DMS53 treated with DMSO at 0.1 percent for 48 hours (cell line): ENCODE results near the gene SAMD4A.

Source experiments
- DNase-seq: peaks from one replicate; lab custom pipeline; 2025; ENCODE audit not compliant: unreplicated experiment; lab: John Stamatoyannopoulos, UW

Gene SAMD4A, protein sequence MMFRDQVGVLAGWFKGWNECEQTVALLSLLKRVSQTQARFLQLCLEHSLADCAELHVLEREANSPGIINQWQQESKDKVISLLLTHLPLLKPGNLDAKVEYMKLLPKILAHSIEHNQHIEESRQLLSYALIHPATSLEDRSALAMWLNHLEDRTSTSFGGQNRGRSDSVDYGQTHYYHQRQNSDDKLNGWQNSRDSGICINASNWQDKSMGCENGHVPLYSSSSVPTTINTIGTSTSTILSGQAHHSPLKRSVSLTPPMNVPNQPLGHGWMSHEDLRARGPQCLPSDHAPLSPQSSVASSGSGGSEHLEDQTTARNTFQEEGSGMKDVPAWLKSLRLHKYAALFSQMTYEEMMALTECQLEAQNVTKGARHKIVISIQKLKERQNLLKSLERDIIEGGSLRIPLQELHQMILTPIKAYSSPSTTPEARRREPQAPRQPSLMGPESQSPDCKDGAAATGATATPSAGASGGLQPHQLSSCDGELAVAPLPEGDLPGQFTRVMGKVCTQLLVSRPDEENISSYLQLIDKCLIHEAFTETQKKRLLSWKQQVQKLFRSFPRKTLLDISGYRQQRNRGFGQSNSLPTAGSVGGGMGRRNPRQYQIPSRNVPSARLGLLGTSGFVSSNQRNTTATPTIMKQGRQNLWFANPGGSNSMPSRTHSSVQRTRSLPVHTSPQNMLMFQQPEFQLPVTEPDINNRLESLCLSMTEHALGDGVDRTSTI

DNA sequence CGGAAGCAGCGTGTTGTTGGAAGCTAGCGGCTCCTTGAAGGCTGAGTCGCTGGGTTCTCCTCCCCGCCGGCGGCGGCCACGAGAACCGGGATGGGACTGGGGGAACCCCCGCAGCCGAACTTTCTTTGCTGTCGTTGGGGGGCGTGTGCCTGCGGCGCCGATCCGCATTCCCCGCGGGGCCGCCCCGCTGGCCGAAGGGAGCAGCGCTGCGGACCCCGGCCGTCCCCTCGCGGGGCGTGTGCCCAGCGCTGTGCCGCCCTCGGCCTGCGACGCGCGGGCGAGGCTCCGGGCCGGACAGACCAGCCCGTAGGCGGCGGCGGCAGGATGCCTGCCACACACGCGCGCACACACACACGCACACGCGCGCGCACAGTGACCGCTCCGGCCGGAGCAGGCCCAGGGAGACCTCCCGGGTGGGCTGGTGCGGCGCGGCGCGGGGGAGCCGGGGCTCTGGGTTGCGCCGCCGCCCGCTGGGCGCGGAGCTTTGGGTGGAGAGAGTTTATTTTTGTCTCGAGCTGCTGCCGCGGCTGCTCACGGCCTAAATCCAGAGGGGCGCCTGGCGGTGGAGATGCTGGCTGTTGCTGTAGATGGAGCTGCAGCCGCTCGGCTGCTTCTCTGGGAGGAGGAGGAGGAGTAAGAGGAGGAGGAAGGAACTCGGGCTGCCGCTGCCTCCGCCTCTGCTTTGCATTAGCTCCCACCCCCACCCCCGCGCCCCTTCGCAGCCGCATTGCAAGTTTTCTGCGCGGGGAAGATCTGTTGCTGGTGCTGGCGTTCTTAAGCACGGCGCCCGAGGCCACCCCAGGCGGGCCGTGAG lies at the start of gene SAMD4A:
SAMD4A (plus strand) TSS at position 719 of the 814 bp plus-strand sequence. CDS start 789 bp downstream, outside the sequence.
- peak; percentile 48 for DNase-seq

DNA sequence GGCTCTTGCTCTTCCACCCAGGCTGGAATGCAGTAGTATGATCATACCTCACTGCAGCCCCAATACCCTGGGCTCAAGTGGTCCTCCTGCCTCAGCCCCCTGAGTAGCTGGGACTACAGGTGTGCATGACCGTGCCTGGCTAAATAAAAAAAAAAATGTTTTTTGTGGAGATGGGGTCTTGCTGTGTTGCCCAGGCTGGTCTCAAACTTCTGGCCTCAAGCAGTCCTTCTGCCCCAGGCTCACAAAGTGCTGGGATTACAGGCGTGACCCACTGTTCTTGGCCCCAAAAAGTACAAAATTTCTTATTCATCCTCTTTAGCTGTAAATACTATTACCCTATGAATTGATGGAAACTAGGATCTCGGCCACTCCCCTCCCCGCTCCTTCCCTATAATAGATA lies 42.5 kb upstream of the SAMD4A start:
- DNase-seq: no peak

DNA sequence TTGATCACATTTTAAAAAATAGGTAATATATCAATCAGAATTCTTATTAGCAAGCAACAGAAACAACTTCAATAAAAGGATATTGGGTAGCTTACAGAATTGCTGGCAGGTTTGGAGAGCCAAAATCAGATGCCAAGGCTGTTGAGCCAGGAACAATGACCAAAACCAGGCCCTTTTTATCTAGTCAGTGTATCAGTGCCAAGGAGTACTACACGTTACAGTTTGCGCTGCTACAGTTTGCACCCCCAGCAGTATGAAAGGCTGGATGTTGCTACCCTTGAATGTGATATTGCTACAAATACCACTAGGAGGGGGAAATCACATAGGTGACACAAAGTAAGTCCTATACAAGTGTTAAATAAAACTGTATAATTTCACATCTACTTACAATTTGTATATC lies 38.0 kb upstream of the SAMD4A start:
- DNase-seq: no peak

DNA sequence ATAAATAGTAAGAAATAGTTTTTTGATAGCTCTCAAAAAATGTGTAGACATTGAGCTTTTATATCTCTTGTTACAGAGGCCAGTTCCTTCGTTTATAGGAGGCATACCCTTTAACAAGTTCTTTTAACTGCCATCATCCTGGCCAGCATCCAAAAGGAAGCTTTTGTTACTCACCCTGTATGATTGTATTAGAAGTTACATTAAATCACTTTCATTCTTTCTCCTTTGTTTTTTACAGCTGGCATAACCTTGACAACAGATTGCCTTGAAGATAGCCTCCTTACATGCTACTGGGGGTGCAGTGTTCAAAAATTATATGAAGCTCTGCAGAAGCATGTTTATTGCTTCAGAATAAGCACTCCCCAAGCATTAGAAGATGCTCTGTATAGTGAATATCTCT lies 37.1 kb upstream of the SAMD4A start:
- DNase-seq: no peak

DNA sequence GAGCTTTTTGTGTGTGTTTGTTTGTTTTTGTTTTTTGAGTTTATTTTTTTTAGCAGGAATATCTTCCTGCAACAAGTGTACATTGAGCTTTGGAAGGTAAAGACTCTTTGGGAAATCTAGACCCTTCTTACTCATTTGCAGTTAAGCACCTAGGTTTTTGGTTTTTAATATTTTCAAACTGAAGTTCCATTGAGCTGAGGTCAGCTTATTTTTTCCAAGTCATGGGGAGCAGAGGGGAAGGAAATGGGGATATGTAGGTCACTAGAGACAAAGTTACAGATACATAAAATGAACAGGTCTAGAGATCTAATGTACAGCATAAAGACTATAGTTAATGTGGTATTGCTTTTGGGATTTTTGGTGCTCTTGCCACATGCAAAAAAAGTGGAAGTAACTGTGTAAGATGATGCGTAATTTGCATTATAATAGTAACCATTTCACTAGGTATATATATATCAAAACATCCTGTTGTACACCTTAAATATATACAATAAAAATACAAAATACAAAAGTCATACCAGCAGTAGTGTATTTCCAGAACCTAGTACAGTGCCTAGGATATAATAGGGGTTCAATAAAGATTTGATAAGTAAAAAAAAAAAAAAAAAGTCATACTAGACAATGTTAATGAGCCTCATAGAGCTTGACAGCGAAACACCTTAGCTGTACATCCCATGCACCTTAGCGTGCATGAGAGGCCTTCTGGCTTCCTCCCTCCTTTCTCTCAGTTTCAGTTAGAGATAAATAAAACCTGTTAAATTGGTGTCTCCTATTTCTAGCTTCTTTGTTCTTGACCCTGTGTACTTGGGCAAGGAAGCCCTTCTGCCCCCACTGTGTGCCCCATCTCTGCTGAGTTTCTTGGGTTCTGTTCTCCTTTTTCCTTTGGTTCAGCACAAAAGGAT lies 34.6 kb upstream of the SAMD4A start:
- DNase-seq: no peak

DNA sequence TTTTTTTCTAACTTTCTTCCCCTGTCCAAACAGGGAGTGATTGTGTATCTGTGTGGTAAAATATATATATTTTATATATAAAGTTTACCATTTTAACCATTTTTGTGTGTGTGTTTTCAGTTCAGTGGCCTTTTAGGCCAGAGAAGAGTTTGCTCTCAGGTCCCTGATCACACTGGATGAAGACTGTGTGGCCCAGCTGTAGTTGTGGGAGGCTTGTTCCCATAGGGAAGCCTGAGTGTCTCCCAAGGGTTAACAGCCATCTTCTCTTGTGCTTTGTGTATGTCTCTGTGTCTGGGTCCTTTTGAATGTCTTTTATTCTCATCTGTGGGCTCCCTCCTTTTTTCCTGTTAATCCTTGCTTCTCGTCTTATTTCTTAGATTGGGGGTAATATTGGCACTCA lies 33.8 kb upstream of the SAMD4A start:
- DNase-seq: no peak

DNA sequence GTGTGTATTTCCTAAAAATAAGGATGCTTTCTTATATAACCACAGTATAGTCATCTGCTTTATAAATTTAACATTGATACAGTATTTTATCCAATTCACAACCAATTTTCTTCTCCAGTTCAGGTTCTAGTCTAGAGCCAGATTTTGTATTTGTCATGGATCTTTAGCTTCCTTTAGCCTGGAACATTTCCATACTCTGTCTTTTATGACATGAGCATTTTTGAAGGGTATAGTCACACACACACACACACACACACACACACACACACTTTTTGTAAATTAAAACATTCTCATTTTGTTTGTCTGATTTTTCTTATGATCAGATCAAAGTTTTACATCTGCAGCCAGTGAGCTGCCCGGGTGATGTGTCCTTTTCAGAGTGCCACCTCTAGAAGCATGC lies 31.8 kb upstream of the SAMD4A start:
- DNase-seq: no peak

DNA sequence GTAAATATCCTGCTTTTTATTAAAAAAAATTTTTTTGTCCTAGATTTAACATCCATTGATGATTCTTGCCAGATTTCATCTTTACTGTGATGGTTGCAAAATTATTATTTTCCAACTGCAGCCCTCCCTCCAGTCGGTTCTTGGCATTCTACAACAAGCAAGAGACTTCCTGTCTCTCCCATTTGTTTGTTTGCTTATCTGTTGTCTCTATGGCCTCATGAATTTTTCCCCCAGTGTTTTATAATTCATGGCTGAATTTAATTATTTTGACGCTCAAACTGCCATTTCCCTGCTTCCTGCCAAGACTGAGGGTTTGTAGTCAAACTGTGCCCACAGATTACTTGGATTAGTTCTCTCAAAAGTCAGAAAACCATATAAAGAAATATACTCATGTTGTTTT lies 31.3 kb upstream of the SAMD4A start:
- DNase-seq: no peak

DNA sequence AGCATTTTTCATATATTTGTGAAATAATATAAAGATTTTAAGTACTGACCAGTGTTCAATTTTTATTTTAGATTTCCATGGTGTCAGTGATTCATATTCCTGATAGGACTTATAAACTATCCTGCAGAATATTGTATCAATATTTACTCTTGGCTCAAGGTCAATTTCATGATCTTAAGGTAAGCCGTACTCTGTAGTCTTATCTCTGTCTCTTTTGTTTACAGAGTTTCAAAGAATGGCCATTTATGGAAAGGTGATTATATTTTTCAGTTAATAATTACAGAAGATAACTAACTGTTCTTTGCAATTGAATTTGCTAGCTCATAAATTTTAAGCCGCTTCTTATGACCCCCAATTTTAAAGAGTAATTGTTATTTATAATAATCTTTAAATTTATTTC lies 29.3 kb upstream of the SAMD4A start:
- DNase-seq: peak; percentile 38

DNA sequence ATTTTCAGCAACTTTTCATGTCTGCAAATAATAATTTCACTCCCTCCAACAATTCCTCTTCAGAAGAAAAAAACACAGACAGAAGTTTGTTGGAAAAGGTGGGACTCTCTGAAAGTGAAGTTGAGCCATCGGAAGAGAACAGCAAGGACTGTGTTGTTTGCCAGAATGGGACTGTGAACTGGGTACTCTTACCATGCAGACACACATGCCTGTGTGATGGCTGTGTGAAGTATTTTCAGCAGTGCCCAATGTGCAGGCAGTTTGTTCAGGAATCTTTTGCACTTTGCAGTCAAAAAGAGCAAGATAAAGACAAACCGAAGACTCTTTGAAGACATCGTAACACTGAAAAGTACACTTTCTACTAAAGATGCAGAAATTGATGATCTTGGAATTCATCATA lies 28.9 kb upstream of the SAMD4A start:
- no peak for DNase-seq

DNA sequence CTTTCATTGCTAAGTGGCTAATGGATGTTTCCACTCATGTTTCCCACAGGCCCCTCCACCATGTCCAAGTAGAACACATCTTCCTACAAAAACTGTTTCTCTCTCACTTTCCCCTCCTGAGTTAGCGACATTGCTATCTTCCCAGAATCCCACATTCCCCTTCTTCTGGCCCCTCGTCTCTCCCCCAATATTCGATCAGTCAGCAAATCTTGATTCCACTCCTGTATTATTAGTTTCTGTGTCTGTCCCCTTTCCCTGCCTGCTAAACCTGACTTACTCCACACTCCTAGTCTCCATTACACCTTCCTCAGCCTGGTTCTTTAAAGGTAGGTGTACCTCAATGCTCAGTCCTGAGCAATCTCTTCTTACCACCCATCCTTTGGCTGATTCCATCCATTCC lies 19.3 kb upstream of the SAMD4A start:
- DNase-seq: no peak

DNA sequence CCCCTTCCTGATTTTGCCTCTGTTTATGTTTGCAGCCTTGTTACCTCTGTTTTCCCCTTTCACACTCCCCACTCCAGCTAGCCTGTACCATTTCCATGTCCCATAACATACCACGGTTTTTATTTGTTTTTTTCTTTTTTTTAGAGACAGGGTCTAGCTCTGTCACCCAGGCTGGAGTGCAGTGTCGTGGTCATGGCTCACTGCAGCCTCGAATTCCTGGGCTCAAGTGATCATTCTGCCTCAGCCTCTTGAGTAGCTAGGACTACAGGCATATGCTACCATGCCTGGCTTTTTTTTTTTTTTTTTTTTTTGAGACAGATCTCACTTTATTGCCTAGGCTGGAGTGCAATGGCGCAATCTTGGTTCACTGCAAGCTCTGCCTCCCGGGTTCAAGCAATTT lies 18.4 kb upstream of the SAMD4A start:
- no peak for DNase-seq

DNA sequence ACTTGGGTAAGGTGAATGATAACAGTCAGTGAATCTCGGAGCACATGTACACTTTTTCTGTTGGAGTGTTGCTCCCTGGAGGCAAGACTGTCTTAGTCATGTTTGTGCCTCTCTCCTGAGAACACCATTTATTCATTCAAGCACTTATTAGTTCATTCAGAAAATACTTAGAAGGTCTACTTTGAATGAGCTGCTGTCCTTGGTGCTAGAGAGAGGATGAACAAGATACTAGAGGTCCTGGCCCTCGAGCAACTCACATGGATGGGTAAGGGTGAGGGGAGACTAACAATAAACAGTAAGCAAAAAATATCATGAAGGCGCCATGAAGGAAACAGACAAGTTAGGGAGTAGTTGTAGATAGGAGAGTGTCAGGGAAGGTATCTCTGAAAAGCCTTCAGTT lies 17.1 kb upstream of the SAMD4A start:
- DNase-seq: no peak

DNA sequence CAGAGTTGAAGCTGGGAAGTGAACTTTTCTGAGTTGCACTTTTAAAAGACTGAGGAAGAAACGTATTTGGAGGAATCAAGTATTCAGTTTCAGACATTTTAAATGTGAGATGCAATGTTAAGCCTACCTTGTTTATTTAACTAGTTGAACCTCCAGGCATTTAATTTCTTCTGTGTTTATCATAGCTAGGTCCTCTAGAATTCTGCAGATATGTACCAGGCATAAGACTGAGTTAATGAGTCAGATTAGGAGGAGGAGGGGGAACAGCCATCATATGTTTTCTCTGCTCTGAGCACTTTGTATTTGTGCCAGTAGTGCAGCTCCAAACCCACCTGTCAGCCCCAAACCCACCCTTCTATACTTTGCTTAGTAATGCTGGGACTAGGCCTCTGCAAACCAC lies 16.4 kb upstream of the SAMD4A start:
- DNase-seq: no peak

DNA sequence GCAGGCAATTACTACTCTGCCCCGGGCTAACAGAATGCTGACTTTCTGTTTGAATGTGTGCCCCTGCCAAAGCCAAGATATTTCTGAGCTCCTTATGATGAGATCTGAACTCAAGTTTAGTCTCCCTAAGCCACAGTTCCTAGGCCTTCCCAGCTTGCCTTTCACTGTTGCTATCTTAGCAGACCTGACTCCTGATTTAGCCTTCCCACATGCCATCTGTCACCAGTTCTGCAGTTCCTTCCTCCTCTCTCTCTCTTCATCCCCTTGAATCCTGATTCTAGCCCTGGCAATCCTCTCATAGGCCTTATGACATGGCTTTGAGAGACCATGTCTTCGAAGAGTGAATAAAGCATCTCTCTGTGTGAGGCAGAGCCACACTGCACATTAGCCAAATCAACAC lies 12.5 kb upstream of the SAMD4A start:
- no peak for DNase-seq

DNA sequence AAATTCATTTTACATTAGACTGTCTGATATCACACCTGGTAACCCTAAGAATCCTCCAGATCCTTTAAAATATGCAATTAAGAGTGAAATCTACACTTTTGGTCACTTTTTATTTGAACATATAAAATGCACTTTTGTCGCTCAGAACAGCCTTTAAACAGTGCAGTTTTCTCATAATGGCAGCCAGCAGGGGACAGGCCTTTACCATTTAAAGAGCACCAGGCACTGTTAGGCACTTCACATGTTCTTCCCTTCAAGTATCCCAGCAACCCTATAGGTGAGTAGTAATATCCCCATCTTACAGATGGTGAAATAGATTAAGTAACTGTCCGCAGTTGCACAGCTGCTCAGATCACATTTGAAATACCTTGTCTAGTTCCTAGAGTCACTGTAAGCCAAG lies 11.3 kb upstream of the SAMD4A start:
- no peak for DNase-seq

DNA sequence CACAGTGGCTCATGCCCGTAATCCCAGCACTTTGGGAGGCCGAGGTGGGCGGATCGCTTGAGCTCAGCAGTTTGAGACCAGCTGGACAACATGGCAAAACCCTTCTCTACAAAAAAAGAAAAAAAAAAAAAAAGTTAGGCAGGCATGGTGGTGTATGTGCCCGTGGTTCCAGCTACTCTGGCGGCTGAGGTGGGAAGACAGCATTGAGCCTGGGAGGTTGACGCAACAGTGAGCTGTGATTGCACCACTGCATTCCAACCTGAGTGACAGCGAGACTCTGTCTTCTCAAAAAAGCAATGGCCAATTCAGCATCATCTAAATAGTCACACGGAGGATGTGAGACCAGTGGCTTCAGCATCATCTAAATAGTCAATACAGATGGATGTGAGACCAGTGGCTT lies 10.4 kb upstream of the SAMD4A start:
- DNase-seq: no peak

DNA sequence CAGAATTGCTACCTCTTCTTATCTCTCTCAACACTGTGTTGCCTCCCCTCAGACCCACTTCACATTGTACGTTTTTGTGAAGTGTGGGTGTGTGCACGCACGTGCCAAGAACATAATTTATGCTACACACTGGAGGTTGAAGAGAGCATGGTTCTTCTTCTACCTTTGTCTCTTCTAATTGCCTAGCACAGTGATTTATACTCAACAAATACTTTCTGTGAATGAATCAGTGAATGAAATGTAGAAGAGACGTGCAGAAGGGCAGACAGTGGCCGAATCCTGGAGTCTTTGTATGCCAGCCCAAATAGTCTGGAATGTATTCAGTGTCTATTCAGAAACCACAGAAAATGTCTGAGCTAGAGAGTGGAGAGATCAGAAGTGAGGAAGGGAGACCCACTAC lies 4.6 kb upstream of the SAMD4A start:
- DNase-seq: no peak

DNA sequence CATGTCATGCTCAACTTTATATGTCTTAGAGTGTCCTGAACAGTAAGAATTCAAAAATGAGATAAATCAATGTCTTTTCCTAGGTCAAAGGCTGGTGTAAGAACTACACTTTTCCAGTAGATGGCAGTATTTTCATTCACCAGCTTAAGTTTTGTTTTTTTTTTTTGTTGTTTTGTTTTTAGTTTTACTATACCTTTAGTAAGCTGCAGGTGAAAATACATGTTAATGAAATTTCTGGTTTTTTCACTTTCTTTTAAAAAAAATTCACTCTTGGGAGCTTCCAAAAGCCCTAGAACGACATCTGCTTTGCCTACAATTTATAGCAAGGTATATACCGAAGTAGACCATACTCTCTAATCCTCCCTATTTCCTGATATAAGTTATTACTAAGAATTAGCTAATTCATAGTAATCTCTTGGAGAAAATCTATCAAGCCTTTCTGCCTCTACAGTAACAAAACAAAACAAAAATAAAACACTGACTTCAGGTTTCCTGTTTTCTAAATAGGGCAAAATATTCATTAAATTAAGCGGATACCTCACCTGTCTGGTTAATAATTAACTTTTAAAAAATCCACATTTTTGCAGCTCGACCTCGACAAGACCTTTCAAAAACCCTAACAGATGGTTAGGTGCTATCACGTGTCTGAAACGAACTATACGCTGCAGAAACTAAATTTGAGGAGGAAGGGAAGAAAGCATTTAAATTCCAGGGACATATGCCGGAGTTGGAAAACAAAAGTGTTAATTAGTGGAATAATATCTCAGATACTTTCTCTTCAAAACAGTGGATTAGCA lies 2.7 kb upstream of the SAMD4A start:
- peak; percentile 88 for DNase-seq
